HepG2 (cell line): ENCODE measurements around the gene SESN2. TPM values are rescaled to one million over a fixed set of nuclear protein-coding genes. Genes with fewer than 3 reads are reported as not detected.

ENCODE experiments used
- ATF3 ChIP-seq: sonication (generic); formaldehyde crosslinking; IDR thresholded peaks from 2 replicates; pipeline ENCODE4 v1.4.0; 2020; ENCODE audit warnings: missing genetic modification reagents
- ATF4 ChIP-seq, 2 experiments: fragments of 450-650 bp in 1 of 2; sonication (generic) in 1 of 2; formaldehyde crosslinking; IDR thresholded peaks; 2 replicates each; pipeline versions ENCODE4 v1.5.0 to v1.8.0; 2020 to 2022; ENCODE audit warnings: mild to moderate bottlenecking in 1 of 2, missing genetic modification reagents in 1 of 2
- CSRNP2 ChIP-seq: sonication (generic); formaldehyde crosslinking; conservative IDR thresholded peaks from 2 replicates; pipeline ENCODE4 v1.8.0; 2022; ENCODE audit warnings: low read depth, missing genetic modification reagents
- DMAP1 ChIP-seq: IDR thresholded peaks from 2 replicates; pipeline ENCODE4 v1.6.1; 2016
- ISL2 ChIP-seq: sonication (generic); formaldehyde crosslinking; IDR thresholded peaks from 2 replicates; pipeline ENCODE4 v1.5.0; 2020; ENCODE audit warnings: missing genetic modification reagents
- KAT2B ChIP-seq: fragments of 150-350 bp; IDR thresholded peaks from 2 replicates; pipeline ENCODE4 v1.6.1; 2014; ENCODE audit warnings: low read depth, low read length, borderline replicate concordance
- LBX2 ChIP-seq: sonication (generic); formaldehyde crosslinking; IDR thresholded peaks from 2 replicates; pipeline ENCODE4 v1.5.0; 2020; ENCODE audit warnings: missing genetic modification reagents, mild to moderate bottlenecking, borderline replicate concordance
- MTA1 ChIP-seq: sonication (generic); formaldehyde crosslinking; IDR thresholded peaks from 2 replicates; pipeline ENCODE4 v1.4.0; 2020; ENCODE audit warnings: missing genetic modification reagents, mild to moderate bottlenecking, borderline replicate concordance
- MXD4 ChIP-seq: IDR thresholded peaks from 2 replicates; pipeline ENCODE4 v1.6.1; 2016; ENCODE audit warnings: mild to moderate bottlenecking, missing biosample characterization, missing genetic modification reagents
- NCOA5 ChIP-seq: sonication (generic); formaldehyde crosslinking; IDR thresholded peaks from 2 replicates; pipeline ENCODE4 v1.4.0; 2020; ENCODE audit warnings: missing genetic modification reagents
- PHF20 ChIP-seq: sonication (generic); formaldehyde crosslinking; IDR thresholded peaks from 2 replicates; pipeline ENCODE4 v1.5.0; 2020; ENCODE audit warnings: mild to moderate bottlenecking, missing genetic modification reagents
- SIX4 ChIP-seq: sonication (generic); formaldehyde crosslinking; IDR thresholded peaks from 2 replicates; pipeline ENCODE4 v1.4.0; 2020; ENCODE audit warnings: missing genetic modification reagents
- SNAI1 ChIP-seq: sonication (generic); formaldehyde crosslinking; IDR thresholded peaks from 2 replicates; pipeline ENCODE4 v1.5.0; 2020; ENCODE audit warnings: mild to moderate bottlenecking, missing genetic modification reagents, borderline replicate concordance
- SOX13 ChIP-seq, 3 experiments: fragments of 450-650 bp in 1 of 3; sonication (generic) in 1 of 3; formaldehyde crosslinking in 1 of 3; IDR thresholded peaks in 2 of 3; conservative IDR thresholded peaks in 1 of 3; 2 replicates each; pipeline versions ENCODE4 v1.5.0 to v1.6.1; 2016 to 2020; ENCODE audit warnings: antibody characterized with exemption in 1 of 3, mild to moderate bottlenecking in 1 of 3, missing compliant biosample characterization in 1 of 3, missing genetic modification reagents in 1 of 3, moderate library complexity in 1 of 3
- STAT6 ChIP-seq: sonication (generic); formaldehyde crosslinking; IDR thresholded peaks from 2 replicates; pipeline ENCODE4 v1.4.0; 2020; ENCODE audit warnings: missing genetic modification reagents, mild to moderate bottlenecking, borderline replicate concordance
- ZBTB7A ChIP-seq: sonication (generic); formaldehyde crosslinking; IDR thresholded peaks from 2 replicates; pipeline ENCODE4 v1.8.0; 2022; ENCODE audit warnings: mild to moderate bottlenecking, missing genetic modification reagents
- ZMYM2 ChIP-seq: sonication (generic); formaldehyde crosslinking; IDR thresholded peaks from 2 replicates; pipeline ENCODE4 v1.8.0; 2022; ENCODE audit warnings: mild to moderate bottlenecking, missing genetic modification reagents
- ZNF143 ChIP-seq: sonication (generic); formaldehyde crosslinking; IDR thresholded peaks from 2 replicates; pipeline ENCODE4 v1.4.0; 2020; ENCODE audit warnings: missing genetic modification reagents
- ZNF180 ChIP-seq: sonication (generic); formaldehyde crosslinking; IDR thresholded peaks from 2 replicates; pipeline ENCODE4 v1.4.0; 2020; ENCODE audit warnings: low read depth, missing genetic modification reagents, borderline replicate concordance
- ZNF225 ChIP-seq: sonication (generic); formaldehyde crosslinking; IDR thresholded peaks from 2 replicates; pipeline ENCODE4 v1.4.0; 2020; ENCODE audit warnings: mild to moderate bottlenecking, missing genetic modification reagents
- ZNF232 ChIP-seq: sonication (generic); formaldehyde crosslinking; IDR thresholded peaks from 2 replicates; pipeline ENCODE4 v1.4.0; 2020; ENCODE audit warnings: missing genetic modification reagents, borderline replicate concordance
- ZNF253 ChIP-seq: sonication (generic); formaldehyde crosslinking; IDR thresholded peaks from 2 replicates; pipeline ENCODE4 v1.8.0; 2022; ENCODE audit warnings: mild to moderate bottlenecking, missing genetic modification reagents, borderline replicate concordance
- ZNF441 ChIP-seq: sonication (generic); formaldehyde crosslinking; IDR thresholded peaks from 2 replicates; pipeline ENCODE4 v1.7.0; 2021; ENCODE audit warnings: missing genetic modification reagents, borderline replicate concordance
- ZNF547 ChIP-seq: sonication (generic); formaldehyde crosslinking; IDR thresholded peaks from 2 replicates; pipeline ENCODE4 v1.5.1; 2020; ENCODE audit warnings: mild to moderate bottlenecking, missing genetic modification reagents
- ZNF792 ChIP-seq: IDR thresholded peaks from 2 replicates; pipeline ENCODE4 v1.6.1; 2016
- polyA plus RNA-seq, 8 experiments: library from polyadenylated mRNA; depleted of rRNA in 3 of 8; stranded (reverse) in 7 of 8; unstranded in 1 of 8; fragments of >200 nt; fragmentation: Illumina TruSeq in 4 of 8; extraction: Trizol in 4 of 8; gene quantifications; 2 replicates each; pipeline versions ENCODE4 v1.2.1 to v1.2.3, GENCODE V29; 2011 to 2016; ENCODE audit warnings: low read depth in 4 of 8, missing spikeins in 1 of 8, mixed read lengths in 1 of 8; ENCODE audit not compliant: insufficient read depth in 1 of 8
- total RNA-seq, 5 experiments: library from RNA; depleted of rRNA; stranded (reverse); fragments of >200 nt; fragmentation: Illumina TruSeq; extraction: Trizol; gene quantifications; 2 replicates each; pipeline ENCODE4 v1.2.3, GENCODE V29; 2016; ENCODE audit warnings: low read depth in 1 of 5

Gene SESN2
- total and polyA plus RNA-seq, 2 of the 13 experiments (the other 11 are each of a cell fraction or from before 2014, with no cell fraction given): 13.2 to 19.1 TPM

- TF ChIP-seq ZNF232 (CRISPR knock-in tag) (peak; percentile 54; the same call in 1 of the 2 replicates), CSRNP2 (CRISPR knock-in tag) (no peak), KAT2B (no peak), ZNF253 (no peak), MXD4 (CRISPR knock-in tag) (0 out of 2 replicates have a peak, but pooled peaks have one; percentile 29), SNAI1 (CRISPR knock-in tag) (0 out of 2 replicates have a peak, but pooled peaks have one; percentile 14), ZNF180 (CRISPR knock-in tag) (no peak), ZNF547 (CRISPR knock-in tag) (peak; percentile 80), ZNF225 (CRISPR knock-in tag) (peak; percentile 87; the same call in 1 of the 2 replicates), SOX13 (IDR thresholded peaks at IDR 0.05) (0 out of 2 replicates have a peak, but pooled peaks have one; percentile 36), SOX13 (CRISPR knock-in tag; conservative IDR thresholded peaks at IDR 0.05 in 1 of 2, IDR thresholded peaks at IDR 0.05 in 1 of 2) (no peak), ATF4 (CRISPR knock-in tag; IDR thresholded peaks at IDR 0.05) (no peak), DMAP1 (CRISPR knock-in tag) (peak; percentile 55; the same call in 1 of the 2 replicates), STAT6 (CRISPR knock-in tag) (no peak), ZNF792 (CRISPR knock-in tag) (peak; percentile 55; the same call in 1 of the 2 replicates), ZNF143 (no peak), LBX2 (CRISPR knock-in tag) (no peak), ZMYM2 (CRISPR knock-in tag) (no peak), ISL2 (CRISPR knock-in tag) (no peak), MTA1 (CRISPR knock-in tag) (no peak), PHF20 (peak; percentile 70), ZBTB7A (CRISPR knock-in tag) (no peak), ZNF441 (CRISPR knock-in tag) (no peak), ATF3 (0 out of 2 replicates have a peak, but pooled peaks have one; percentile 35), NCOA5 (no peak), SIX4 (no peak)
Observed at GRCh38 chr1:28232558-28233263, 26.6 kb upstream of the SESN2 start, which contains the start of gene DNAJC8 (continued).
